Breast epithelium (tissue), 4 donors: ENCODE data around the gene PRSS33. TPM values are rescaled to one million over a fixed set of nuclear protein-coding genes. Genes with fewer than 3 reads are reported as not detected.

Experiments used
- DNase-seq, 2 donors: peaks; one replicate each; pipeline ENCODE4 v3.0.0-alpha.2; 2019; ENCODE audit warnings: low spot score in 2 of 2
- H3K27ac ChIP-seq, 2 donors: fragments of 200-600 bp; sonication (generic) in 1 of 2; one replicate each; pipeline ENCODE4 v1.5.1; 2016 to 2019; ENCODE audit warnings: mild to moderate bottlenecking in 1 of 2
- H3K27me3 ChIP-seq, 2 donors: fragments of 200-600 bp; sonication (generic) in 1 of 2; one replicate each; pipeline versions ENCODE4 v1.5.1 to v1.6.0; 2017 to 2019; ENCODE audit warnings: control low read depth in 1 of 2, mild to moderate bottlenecking in 1 of 2
- H3K36me3 ChIP-seq: fragments of 200-600 bp; one replicate; pipeline ENCODE4 v1.5.1; 2019
- H3K4me1 ChIP-seq, 2 donors: fragments of 200-600 bp; sonication (generic); one replicate each; pipeline ENCODE4 v1.5.1; 2016 to 2019; ENCODE audit warnings: control low read depth in 1 of 2
- H3K4me3 ChIP-seq, 3 donors: fragments of 200-600 bp; sonication (generic); 1 replicate in 2 of 3; 2 replicates in 1 of 3; pipeline ENCODE4 v1.5.1; 2016 to 2019; ENCODE audit warnings: mild to moderate bottlenecking in 3 of 3, moderate library complexity in 2 of 3
- H3K9me3 ChIP-seq, 2 donors: fragments of 200-600 bp; sonication (generic) in 1 of 2; one replicate each; pipeline ENCODE4 v1.5.1; 2016 to 2019; ENCODE audit warnings: control low read depth in 1 of 2
- POLR2A ChIP-seq: fragments of 450-650 bp; IDR thresholded peaks from one replicate; pipeline ENCODE4 v1.6.1; 2016; ENCODE audit warnings: antibody characterized with exemption, mild to moderate bottlenecking, moderate library complexity
- POLR2AphosphoS5 ChIP-seq, 3 donors: sonication (generic); formaldehyde crosslinking; IDR thresholded peaks; one replicate each; pipeline ENCODE4 v1.6.1; 2017; ENCODE audit warnings: antibody characterized with exemption in 3 of 3
- intact Hi-C: fragments of 100-400 bp; cut with DNase I; formaldehyde crosslinking; loops from one replicate; pipeline ENCODE4 v1.15.1; 2023; ENCODE audit warnings: low total_unique reads
- total RNA-seq, 3 donors: library from RNA; depleted of rRNA; stranded (reverse); fragments of >200 nt; gene quantifications; one replicate each; pipeline ENCODE4 v1.1.0, GENCODE V29; 2016
- TF ChIP-seq, protein P1 (sequence below), 3 donors: fragments of 450-650 bp; IDR thresholded peaks; one replicate each; pipeline ENCODE4 v1.5.1; 2016 to 2017; ENCODE audit warnings: antibody characterized with exemption in 3 of 3, mild to moderate bottlenecking in 3 of 3, moderate library complexity in 3 of 3

PRSS33 gene
- total RNA-seq, 3 donors from 2014 or later: not detected

GRCh38 chr16:2798723-2799204 is 11.4 kb upstream of the PRSS33 start:
- no peaks in the 10 kb centered on the region for H3K4me1 ChIP-seq
- no peak for TF ChIP-seq POLR2A
- no peak for DNase-seq
- intact Hi-C loops: no loop called here
- no peak overlapping the region for H3K27ac ChIP-seq
- peaks cover 0 to 15% of the 10 kb centered on the region in 2 donors for H3K27me3 ChIP-seq
- peaks cover 0 to 2% of the 10 kb centered on the region in 2 donors for H3K9me3 ChIP-seq
- H3K4me3 ChIP-seq: no peak overlapping the region
- no peaks in the 10 kb centered on the region for H3K36me3 ChIP-seq

DNA sequence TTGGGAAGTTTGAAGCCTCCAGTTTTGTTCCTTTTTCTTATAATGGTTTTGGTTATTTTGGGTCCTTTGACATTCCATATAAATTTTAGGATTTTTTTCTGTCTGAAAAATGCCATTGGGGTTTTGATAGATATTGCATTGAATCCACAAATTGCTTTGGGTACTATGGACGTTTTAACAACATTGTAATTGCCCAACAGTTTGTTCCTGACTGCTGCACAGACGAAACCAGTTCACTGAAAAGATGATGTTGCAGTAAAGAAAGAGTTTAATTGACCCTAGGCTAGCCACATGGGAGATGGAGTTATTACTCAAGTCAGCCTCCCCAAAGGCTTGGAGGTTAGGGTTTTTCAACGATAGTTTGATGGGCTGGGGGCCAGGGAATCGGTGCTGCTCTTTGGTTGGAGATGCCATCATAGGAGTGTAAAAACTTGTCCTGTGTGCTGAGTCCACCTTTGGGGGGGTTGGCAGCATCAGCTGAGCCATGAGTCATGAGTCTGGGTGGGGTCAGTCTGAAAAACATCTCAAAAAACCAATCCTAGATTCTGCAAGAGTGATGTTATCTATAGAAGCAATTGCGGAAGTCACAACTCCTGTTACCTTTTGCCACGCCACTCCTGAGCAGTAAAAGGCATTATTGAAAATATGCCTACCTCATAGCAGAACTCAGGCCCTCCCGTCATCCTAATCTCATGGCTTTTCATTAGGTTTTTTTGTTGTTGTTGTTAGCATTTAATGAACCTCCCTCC is 8.2 kb upstream of the PRSS33 start:
- H3K36me3 ChIP-seq: no peaks in the 10 kb centered on the region
- H3K27ac ChIP-seq: no peak overlapping the region
- H3K4me3 ChIP-seq: no peak overlapping the region
- no peaks in the 10 kb centered on the region for H3K4me1 ChIP-seq
- DNase-seq: no peak
- intact Hi-C loops: no loop called here
- peaks cover 0 to 25% of the 10 kb centered on the region in 2 donors for H3K27me3 ChIP-seq
- no peaks in the 10 kb centered on the region for H3K9me3 ChIP-seq
- TF ChIP-seq, protein P1, sequence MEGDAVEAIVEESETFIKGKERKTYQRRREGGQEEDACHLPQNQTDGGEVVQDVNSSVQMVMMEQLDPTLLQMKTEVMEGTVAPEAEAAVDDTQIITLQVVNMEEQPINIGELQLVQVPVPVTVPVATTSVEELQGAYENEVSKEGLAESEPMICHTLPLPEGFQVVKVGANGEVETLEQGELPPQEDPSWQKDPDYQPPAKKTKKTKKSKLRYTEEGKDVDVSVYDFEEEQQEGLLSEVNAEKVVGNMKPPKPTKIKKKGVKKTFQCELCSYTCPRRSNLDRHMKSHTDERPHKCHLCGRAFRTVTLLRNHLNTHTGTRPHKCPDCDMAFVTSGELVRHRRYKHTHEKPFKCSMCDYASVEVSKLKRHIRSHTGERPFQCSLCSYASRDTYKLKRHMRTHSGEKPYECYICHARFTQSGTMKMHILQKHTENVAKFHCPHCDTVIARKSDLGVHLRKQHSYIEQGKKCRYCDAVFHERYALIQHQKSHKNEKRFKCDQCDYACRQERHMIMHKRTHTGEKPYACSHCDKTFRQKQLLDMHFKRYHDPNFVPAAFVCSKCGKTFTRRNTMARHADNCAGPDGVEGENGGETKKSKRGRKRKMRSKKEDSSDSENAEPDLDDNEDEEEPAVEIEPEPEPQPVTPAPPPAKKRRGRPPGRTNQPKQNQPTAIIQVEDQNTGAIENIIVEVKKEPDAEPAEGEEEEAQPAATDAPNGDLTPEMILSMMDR (IDR thresholded peaks at IDR 0.05): no peak
- TF ChIP-seq POLR2A: no peak
- no peak for TF ChIP-seq POLR2AphosphoS5 (IDR thresholded peaks at IDR 0.05)

DNA sequence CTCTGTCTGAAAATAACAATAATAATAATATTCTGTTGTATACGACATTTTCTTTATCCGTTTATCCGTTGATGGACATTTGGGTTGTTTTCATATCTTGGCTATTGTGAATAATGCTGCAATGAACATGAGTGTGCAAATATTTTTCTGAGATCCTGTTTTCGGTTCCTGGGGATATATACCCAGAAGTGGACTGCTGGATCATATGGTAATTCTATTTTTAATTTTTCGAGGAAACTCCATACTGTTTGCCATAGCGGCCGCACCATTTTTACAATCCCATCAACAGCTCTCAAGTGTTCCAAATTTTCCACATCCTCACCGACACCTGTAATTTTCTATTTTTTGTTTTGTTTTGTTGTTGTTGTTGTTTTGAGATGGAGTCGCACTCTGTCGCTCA is 5.6 kb upstream of the PRSS33 start:
- Histone ChIP-seq H3K4me3 (no peak overlapping the region), H3K4me1 (no peaks in the 10 kb centered on the region), H3K27ac (no peak overlapping the region), H3K27me3 (peaks cover 0 to 17% of the 10 kb centered on the region in 2 donors), H3K9me3 (no peaks in the 10 kb centered on the region), H3K36me3 (no peaks in the 10 kb centered on the region)
- TF ChIP-seq, protein P1 (IDR thresholded peaks at IDR 0.05): no peak
- TF ChIP-seq POLR2AphosphoS5 (IDR thresholded peaks at IDR 0.05) (no peak), POLR2A (no peak)
- no peak for DNase-seq
- intact Hi-C loops: no loop called here

GRCh38 chr16:2791174-2791573 is 3.8 kb upstream of the PRSS33 start:
- no peaks in the 10 kb centered on the region for H3K36me3 ChIP-seq
- H3K4me3 ChIP-seq: no peak overlapping the region
- H3K9me3 ChIP-seq: no peaks in the 10 kb centered on the region
- TF ChIP-seq POLR2AphosphoS5 (IDR thresholded peaks at IDR 0.05): no peak
- TF ChIP-seq, protein P1 (IDR thresholded peaks at IDR 0.05): no peak
- no peak for TF ChIP-seq POLR2A
- H3K27ac ChIP-seq: no peak overlapping the region
- H3K27me3 ChIP-seq: peaks cover 0 to 29% of the 10 kb centered on the region in 2 donors
- H3K4me1 ChIP-seq: no peaks in the 10 kb centered on the region
- no peak for DNase-seq
- intact Hi-C loops: no loop called here

DNA sequence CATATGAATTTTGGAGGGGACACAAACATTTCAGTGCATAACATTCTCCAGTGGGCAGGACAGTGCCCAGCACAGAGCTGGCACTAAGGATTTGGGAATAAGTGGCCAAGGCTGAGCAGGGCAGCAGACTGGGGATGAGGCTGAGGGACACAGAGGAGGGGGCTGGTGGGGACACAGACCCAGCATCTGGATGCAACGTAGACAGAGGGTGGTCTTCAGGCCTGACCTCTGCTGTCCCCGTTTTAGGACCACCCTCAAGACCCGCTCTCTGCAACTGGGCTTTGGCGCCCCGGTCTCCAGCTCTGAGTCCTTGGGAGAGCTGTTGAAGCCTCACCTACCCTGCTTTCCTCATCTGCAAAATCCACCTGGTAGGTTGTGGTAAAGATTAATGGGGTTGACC is 3.3 kb upstream of the PRSS33 start:
- Histone ChIP-seq H3K27ac (no peak overlapping the region), H3K4me1 (no peaks in the 10 kb centered on the region), H3K27me3 (peaks cover 1 to 34% of the 10 kb centered on the region in 2 donors), H3K4me3 (no peak overlapping the region), H3K9me3 (no peaks in the 10 kb centered on the region), H3K36me3 (no peaks in the 10 kb centered on the region)
- intact Hi-C loops: no loop called here
- TF ChIP-seq POLR2AphosphoS5 (IDR thresholded peaks at IDR 0.05): no peak
- TF ChIP-seq, protein P1 (IDR thresholded peaks at IDR 0.05): no peak
- no peak for DNase-seq
